Activated CD8-positive, alpha-beta memory T cell treated with anti-CD3 and anti-CD28 coated beads, Interleukin-2, amount 50 U/mL, for 24 hours (primary cell): ENCODE measurements around the gene DLG2.
"Not testable (repeated sequence)": the region's sequence is repeated elsewhere in the genome, so short reads cannot be mapped to it uniquely, and the experiment has no call there.

ENCODE experiments used
- DNase-seq: peaks from one replicate; pipeline ENCODE4 v3.0.0-alpha.2; 2020; ENCODE audit errors: extremely low read depth

The DLG2 gene

DNA sequence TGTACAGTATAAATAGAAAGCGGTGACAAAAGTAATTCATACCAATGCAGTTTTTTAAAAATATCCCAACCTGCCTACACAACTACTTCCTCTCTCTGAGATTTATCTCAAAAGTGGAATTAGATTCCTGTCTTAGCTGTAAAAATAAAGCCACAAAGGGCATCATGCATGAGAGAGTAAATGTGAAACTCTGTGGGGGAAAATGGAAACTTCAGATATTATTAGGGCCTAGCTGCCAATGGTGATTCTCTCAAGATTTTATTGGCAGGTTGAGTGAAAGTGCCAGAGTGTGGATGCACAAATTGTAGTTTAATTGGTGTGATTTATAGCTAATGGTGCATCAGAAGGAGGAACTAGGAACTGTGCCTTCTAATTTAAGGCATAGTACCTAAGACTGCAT, 1984.0 kb downstream of the DLG2 start:
- no peak for DNase-seq

DNA sequence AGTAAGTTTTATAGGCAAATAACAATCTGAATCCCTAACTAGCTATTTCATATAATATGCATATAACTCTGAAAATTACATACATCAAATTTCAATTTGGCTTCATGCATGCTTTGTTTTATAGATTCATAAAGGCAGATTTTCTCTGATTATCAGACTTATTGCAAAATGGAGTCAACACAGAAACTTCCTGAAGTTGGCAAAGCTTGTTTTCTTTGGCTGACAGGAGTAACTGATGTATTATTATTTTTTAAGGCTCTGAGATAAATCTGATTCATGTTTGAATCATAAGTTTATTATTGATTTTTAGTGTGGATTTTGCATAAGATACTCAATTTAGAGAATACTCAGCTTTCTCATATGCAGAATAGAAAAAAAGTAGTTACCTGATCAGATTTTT, 1984.6 kb downstream of the DLG2 start:
- no peak for DNase-seq

DNA sequence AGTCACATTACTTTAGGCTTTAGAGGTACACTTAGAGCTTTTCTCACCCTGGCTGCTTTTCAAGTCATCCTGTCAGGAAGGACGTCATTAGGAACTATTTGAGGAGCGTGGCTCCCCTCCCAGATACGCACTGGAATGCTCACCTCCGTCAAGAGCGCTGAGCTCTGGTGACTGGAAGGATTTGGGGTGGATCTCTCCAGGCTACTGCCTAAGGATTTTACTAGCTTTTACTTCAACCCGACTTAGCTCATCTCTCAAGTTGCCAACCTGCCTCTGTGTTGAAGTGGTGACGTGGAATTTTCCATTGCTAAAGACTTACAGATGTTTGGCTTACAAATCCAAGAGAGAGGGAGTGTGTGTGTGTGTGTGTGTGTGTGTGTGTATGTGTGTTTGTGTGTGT, 1985.6 kb downstream of the DLG2 start:
- no peak for DNase-seq

DNA sequence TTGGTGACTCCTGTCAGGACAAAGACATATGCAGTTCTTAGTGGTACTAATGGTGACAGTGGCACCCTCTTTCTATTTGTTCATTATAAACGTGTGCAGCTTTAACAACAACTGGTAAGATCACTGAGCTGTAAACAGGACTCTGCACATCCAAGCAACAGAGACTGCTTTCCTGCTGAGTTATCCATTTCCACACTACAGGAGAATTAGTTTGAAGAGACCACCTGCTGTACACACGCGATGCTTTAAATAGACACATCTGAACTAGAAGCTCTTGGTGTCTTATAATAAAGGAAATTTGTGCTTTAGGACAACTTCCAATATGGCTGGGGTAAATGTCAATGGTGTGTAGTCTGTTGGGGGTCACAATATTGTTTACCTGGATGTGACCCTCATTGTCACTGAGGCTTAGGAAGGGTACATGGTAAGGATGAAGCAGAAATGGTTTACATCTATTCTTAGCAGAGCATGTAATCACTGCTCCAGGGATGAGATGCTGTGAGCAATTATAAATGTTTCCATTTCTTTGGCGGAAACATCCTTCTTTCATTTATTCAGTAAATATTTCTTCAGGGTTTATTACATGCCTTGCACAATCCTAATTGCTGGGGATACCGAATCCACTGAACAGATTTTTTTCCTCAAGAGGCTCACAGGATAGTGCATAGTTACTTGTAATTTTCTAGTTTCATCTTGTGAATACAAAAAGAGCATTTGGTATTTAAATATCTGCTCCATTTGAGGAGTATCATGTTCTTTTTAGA, 1987.0 kb downstream of the DLG2 start:
- no peak for DNase-seq

DNA sequence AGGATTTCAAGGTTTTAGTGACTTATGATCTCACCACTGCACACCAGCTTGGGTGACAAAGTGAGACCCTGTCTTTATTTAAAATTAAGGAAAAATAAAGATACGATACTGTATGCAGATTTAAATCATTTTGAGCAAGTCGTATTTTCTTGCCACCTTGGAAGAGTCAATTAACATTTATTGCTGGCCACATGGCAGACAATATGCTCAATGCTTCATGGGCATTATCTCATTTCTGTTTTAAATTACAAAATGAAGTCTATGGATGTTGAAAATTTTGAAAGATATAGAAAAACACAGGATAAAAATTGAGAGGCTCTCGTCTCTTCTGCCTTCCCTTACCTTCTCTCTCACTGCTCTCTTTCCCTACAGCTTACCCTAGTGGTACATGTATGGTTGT, 1992.0 kb downstream of the DLG2 start:
- no peak for DNase-seq

DNA sequence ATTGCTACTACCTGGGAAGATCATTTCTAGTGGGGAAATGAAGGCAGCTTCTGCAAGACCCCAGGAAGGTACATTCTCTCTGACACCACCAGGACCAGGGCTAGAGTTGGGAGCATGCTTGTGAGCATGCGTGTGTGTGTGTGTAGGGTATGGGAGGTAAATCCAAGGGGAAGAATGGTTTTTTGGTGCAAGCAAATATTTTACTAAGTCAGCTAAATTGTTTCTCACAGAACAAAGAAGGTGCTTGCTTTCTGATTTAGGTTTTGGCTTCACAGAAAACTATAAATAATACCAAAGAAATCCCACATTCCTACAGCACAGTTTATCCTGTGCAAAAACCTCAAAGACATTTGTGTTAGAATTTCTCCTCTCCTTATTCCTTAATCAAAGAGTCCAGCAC, 1996.9 kb downstream of the DLG2 start:
- DNase-seq = no peak

DNA sequence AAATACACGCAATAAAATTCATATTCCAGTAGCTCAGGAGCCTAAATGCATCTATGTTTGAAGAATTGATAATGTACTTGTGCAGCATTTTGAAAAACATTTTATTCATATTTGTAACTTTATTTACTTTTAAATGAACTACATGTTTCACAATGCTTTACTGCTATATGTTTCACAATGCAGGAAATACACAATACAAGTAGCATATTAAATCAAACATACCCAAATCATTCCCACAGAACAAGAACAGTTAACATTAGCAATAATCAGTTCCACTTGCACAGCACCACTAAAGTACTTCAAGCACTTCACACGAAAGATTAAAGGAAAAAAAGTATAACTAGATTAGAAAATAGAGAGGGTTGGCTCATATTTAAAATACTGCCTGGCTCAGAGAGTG, 1997.4 kb downstream of the DLG2 start:
- no peak for DNase-seq

DNA sequence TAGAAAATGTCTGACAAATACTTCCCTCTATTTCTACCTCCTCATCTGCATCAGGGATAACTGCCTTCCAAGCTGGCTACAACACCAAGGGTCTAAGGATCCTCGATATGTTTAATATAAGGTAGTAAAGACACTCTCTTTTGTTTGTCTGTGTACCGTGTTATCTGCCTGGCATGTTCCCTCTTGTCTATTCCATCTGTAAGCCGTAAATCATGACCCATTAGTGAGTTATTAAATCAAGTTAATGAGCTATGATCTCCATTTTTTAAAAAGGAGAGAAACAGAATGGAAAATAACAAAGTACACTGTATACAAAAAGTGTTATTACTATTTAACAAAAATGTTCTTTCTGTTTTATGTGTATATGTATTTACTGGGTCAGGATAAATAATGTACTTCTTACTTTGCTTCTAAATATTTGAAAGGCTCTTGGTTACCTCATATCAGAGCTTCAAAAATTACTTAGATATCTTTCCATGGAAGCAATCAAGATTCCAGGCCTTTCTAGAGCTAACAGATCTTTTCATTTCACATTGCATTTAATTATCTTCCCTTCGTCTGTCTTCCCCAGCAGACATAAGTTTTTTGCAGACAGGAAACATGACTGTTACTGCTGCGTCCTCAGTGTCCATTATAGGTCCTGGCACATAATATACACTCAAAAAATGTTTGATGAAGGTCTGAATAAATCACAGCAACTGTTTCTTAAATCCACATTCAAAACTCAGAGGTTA, 1998.4 kb downstream of the DLG2 start:
- no peak for DNase-seq

DNA sequence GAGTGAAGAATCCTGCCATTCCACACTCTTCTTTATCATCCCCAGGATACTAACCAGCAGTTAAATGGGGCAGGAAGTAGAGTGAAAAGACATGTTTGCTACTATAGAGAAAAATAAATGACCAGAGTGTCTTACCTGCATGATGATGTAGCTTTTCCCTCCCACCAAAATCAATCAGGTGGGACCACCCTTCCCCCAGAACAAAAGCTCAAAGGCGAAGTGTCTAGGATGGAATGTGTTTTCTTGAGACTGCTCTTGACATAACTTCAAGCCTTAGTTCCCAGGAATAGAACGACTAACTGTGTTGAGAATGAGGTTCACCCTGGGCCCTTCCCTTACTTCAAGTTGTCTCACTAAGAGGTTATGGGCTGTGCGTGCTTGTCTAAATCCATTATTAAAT, 2001.8 kb downstream of the DLG2 start:
- no peak for DNase-seq

DNA sequence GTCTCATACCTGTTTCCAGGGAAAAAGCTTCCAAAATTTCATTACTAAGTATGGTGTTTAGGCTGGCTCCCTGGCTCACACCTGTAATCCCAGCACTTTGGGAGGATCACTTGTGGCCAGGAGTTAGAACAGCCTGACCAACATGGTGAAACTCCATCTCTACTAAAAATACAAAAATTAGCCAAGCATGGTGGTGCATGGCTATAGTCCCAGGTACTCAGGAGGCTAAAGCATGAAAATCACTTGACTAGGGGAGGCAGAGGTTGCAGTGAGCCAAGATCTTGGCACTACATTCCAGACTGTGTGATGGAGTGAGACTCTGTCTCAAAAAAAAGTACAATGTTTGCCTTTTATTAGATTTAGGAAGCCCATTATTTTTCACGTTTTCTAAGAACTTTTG, 2009.5 kb downstream of the DLG2 start:
- DNase-seq = no peak

DNA sequence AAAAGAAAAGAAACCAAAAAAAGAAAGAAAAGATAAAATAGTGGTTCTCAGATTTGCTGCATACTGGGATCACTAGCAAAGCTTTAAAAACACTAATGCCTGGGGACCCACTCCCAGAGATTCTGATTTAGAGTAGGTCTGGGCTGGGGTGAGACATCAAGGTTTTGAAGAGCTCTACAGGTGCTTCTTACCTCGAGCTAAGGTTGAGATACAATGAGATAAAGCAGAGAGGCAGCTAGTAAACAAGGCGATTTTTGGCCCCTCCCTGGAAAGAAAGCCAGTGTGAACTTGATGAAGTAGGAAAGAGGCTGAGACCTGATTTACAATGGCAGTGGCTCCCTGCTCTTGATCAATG, 2013.4 kb downstream of the DLG2 start:
- no peak for DNase-seq

DNA sequence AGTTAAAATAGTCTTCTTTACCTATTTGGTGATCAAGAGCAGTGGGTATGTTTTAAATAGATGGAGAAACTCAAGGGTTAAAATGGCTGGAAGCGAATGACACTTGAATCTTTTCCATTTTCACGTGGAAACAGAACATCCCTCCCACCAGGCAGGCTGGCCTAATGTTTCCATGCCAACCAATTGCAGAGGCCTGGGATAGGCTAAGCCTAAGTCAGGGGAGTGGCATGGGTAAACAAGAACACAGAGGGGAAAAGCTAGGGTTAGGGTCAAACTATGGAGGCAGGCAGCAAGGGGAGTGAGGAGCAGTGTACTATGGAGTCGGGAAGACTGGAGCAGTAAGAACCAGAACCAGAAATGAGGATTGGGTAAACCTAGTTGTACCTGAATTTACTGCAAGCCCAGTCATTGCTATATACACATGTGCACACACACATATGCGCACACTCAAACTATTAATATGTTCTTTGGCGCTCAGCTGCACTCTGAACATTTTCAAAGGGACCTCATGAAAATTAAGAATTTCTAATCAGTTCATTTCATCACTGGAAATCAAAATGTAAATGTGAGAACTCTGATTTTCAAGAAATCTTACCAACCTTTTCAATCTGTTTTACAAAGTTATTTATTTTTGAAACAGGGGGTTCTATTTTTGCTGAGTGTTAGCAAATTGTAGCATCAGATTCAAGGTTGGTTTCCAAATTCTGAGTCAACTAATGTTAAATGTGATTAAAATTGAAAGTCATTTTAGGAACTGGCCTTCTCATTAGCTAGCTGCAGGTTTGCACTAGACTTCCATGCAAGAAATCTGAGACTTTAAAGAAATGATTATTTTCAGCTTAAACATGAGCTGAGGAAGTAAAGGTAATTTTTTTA, 2014.0 kb downstream of the DLG2 start:
- no peak for DNase-seq

DNA sequence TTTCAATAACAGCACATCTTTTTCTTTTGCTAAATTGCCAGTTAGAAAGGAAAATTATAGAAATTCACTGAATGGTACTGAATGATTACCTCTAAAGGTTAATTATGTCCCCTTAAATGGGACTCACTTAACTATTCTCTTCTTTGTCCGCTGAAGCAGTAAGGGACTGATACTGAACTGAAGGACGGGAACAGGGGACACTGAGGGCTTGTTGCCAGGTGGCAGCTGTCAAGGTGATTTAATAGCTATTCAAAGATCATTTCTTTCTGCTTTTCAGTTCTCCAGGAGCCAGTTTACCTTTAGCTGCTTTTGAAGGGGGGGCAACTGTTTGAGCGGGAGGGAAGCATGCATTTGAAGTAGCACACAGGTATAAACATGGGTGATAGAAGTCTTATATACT, 2015.5 kb downstream of the DLG2 start:
- DNase-seq = no peak

DNA sequence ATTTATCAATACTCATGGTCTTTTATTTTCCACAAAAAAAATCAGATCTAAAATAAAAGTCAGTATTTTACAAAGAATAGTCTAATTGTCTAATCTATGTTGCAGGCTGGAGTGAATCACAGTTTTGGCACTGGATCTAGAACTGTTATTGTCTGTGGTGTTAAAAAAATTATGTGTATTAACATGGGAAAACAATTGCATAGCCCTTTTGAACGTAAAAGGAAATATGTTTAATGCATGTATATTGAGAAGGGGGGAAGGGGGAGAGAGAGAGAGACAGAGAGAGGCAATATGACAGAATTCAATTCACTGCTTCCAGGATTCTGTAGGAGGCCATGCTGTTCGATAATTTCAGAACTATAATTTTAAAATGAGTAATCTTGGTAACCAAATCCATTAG, 2016.1 kb downstream of the DLG2 start:
- DNase-seq = no peak

DNA sequence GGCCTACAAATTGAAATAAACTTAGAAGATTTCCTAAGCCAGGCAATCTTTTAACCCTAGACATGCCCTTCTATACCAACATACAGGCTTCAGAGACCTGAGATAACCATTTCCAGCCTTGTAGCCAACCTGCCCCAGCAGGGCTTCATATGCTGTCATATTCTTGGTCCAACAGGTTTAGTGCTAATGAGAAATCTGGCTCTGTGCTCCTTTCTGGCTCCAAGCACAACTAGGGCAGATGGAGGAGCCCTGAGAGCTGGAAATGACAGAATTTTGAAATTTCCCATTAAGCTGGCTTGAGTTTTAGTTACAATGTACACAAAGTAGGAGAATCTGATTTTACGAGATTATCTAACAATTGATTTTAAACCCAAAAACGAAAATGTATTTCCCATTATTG, 2018.0 kb downstream of the DLG2 start:
- DNase-seq = no peak

DNA sequence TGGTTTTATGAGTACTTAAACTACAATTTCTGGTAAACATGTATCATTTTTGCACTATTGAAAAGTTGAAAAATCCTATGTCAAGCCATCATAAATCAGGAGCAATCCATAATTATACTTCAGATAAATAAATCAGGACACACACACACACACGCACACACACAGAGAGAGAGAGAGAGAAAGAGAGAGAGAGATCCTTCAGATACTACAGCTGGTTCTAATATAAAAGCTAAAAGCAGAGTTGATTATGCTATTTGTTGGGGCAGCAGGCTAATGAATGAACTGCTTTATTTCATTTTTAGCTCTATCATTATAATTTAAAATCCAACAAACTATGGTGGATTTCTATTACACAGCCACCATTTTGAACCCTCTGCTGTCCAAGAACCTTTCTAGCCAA, 2018.6 kb downstream of the DLG2 start:
- no peak for DNase-seq

DNA sequence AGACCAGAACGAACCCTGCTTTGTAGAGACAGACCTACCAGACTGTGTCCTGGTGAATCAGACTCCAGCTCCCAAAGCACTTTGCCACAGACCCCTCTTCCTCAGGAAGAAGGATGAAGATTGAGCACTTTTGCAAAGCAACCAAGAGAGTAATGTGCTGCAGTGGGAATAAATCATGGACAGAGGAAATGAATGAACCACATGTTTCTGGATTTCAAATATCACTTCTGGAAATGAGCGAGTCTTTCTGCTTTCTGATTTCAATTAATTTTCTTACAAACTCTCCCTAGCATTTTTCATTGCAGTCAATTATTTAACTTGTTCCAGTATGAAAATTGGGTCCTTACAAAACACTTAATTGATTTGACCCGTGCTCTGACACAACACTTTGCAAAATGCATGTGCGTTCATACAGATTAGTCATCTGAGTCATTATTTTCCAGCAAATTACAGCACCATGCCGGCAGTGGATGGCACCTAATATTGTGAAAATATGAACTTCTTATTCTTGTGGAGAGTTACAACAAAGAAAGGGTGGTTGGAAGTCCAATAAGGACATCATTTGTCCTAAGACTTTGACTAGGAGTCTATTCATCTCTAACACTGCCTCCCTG, 2025.1 kb downstream of the DLG2 start:
- no peak for DNase-seq

DNA sequence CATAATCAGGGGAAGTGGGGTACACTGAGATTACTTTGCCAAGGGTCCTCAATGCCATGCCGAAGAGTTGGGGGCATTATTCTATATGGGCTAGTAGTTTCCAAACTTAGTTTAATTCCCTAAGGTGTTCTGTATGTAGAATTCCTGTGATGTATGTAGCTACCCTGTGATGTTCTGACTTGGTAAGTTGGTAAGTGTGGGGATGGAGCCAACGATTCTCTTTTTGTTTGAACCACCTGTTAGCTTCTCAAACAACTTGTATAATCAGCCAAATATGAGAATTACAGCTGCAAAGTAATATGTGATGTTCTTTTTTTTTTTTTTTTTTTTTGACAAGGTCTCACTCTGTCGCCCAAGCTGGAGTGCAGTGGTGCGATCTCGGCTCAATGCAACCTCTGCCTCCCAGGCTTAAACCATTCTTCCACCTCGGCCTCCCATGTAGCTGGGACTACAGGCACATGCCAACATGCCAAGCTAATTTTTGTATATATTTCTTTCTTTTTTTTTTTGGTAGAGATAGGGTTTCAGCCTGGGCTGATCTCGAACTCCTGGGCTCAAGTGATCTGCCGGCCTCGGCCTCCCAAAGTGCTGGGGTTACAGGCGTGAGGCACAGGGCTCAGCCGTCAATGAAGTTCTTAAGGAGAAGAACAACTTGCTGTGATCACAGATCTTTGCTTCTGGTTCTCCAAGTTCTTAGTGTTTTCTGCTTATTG, 2025.8 kb downstream of the DLG2 start:
- DNase-seq = no peak

DNA sequence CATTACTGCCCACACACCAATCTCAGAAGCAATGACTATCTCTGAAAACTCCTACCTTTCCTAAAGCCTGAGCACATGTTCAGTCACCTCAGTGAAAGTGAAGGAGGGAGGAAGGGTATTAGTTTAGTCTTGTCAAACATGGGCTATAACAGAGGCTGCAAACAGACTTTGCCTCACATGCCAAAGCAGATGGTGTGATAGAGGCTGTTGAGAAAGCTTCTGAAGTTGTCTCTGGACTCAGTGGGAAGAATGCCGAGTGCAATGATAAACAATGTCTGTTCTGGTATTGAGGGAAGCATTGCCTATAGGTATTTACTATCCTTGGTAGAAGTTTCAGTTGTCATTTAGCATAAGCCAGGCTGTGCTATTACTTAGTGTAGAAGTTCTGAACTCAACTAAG, 2026.5 kb downstream of the DLG2 start:
- no peak for DNase-seq

DNA sequence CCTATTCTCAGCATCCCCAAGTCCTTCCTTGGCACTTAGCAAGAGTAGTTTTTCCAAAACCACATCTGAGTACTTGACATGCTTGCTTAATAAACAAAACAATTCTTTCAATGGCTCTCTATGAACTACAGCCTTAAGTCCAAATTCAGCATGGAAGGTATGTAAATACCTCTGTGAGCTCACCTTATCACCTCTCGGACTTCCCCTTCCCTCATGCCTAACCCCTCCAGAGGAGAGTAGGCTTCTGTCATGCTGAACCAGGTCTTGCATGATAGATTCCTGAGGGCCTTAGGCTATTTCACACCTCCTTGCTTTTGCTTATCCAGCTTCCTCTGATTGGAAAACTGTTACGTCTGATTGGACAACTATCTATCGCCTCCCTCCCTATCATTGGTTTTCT, 2028.1 kb downstream of the DLG2 start:
- no peak for DNase-seq

DNA sequence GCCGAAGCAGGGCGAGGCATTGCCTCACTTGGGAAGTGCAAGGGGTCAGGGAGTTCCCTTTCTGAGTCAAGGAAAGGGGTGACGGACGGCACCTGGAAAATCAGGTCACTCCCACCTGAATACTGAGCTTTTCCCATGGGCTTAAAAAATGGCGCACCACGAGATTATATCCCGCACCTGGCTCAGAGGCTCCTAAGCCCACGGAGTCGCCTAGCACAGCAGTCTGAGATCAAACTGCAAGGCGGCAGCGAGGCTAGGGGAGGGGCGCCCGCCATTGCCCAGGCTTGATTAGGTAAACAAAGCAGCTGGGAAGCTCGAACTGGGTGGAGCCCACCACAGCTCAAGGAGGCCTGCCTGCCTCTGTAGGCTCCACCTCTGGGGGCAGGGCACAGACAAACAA, 2039.3 kb downstream of the DLG2 start:
- DNase-seq = not testable (repeated sequence)
